GM13977 (cell line): ENCODE measurements around the gene SAC3D1.

Experiments used
- DNase-seq: peaks from one replicate; pipeline ENCODE4 v3.0.0; 2012; ENCODE audit warnings: low spot score
- in situ Hi-C: fragments of 300-500 bp; cut with MboI; formaldehyde crosslinking; loops from one replicate; pipeline ENCODE4 v1.12.0; 2022; ENCODE audit warnings: low sequenced_read_pairs, low pct_unique_long_range_greater_than_20kb, mixed read lengths, inconsistent platforms; ENCODE audit not compliant: unreplicated experiment
- TF ChIP-seq, protein P1 (sequence below): IDR thresholded peaks from 2 replicates; pipeline ENCODE4 v1.5.1; 2012; ENCODE audit warnings: mild to moderate bottlenecking, control low read depth; ENCODE audit not compliant: insufficient read depth; ENCODE audit errors: extremely low read depth, missing control alignments

Gene SAC3D1

DNA sequence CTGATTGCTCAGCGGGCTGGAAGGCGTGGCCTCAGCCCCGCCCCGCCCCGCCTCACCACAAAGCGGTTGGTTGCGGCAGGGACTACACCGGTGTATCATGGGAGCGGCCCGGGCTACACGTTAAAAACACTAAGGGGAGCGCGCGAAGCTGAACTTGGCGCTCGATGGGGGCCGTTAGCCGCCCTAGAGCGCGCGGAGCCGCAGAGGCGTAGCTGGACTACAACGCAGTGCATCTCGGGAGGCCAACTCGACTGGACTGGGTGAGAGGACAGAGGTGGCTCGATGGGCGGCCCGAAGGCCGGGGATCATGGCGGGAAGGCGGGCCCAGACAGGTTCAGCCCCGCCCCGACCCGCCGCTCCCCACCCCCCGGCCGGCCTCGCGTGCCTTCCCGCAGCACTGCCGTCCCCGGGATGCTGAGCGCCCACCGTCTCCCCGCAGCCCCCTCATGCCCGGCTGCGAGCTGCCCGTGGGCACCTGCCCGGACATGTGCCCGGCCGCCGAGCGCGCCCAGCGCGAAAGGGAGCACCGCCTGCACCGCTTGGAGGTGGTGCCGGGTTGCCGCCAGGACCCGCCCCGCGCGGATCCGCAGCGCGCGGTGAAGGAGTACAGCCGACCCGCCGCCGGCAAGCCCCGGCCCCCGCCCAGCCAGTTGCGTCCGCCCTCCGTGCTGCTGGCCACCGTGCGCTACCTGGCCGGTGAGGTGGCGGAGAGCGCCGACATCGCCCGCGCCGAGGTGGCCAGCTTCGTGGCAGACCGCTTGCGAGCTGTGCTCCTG lies at the start of gene SAC3D1:
Gene SAC3D1, plus strand, starts transcription at position 364 of the 776 bp plus-strand sequence. Its CDS starts 83 bp downstream, at position 447.
- peak; percentile 97 for DNase-seq
- TF ChIP-seq, protein P1, sequence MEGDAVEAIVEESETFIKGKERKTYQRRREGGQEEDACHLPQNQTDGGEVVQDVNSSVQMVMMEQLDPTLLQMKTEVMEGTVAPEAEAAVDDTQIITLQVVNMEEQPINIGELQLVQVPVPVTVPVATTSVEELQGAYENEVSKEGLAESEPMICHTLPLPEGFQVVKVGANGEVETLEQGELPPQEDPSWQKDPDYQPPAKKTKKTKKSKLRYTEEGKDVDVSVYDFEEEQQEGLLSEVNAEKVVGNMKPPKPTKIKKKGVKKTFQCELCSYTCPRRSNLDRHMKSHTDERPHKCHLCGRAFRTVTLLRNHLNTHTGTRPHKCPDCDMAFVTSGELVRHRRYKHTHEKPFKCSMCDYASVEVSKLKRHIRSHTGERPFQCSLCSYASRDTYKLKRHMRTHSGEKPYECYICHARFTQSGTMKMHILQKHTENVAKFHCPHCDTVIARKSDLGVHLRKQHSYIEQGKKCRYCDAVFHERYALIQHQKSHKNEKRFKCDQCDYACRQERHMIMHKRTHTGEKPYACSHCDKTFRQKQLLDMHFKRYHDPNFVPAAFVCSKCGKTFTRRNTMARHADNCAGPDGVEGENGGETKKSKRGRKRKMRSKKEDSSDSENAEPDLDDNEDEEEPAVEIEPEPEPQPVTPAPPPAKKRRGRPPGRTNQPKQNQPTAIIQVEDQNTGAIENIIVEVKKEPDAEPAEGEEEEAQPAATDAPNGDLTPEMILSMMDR: no peak
- in situ Hi-C loops: no loop called here

DNA sequence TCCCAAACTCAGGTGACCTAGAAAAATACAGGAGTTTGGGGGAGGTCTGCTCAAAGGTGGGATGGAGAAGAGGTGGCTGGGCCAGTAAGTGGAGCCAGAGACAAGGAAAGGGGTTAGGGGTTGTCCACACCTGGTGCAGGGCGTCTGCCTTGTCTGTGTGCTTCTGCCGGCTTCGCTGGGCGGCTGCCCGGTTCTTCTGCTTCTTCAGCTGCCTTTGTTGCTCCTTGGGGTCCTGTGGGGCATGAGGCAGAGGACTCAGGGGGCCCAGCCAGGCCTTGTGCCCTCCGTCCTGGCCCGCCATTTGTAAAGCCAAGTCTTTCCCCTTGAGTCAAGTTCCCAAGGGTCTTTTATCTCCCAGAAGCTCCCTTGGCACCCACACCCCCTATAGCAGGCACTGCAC lies 46.7 kb upstream of the SAC3D1 start:
- in situ Hi-C loops: no loop called here
- TF ChIP-seq, protein P1: no peak
- DNase-seq: no peak

DNA sequence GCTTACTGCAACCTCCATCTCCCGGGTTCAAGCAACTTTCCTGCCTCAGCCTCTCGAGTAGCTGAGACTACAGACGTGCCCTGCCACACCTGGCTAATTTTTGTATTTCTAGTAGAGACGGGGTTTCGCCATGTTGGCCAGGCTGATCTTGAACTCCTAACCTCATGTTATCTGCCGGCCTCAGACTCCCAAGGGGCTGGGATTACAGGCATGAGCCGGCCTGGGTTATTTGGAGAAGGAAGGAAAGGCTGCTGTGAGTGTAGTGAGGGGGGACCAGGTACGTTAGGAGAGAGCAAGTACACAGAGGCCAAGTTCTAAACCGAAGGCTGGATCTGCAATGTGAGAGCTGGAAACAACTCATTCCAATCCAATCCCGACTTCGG lies 44.7 kb upstream of the SAC3D1 start:
- TF ChIP-seq, protein P1: no peak
- in situ Hi-C loops: no loop called here

DNA sequence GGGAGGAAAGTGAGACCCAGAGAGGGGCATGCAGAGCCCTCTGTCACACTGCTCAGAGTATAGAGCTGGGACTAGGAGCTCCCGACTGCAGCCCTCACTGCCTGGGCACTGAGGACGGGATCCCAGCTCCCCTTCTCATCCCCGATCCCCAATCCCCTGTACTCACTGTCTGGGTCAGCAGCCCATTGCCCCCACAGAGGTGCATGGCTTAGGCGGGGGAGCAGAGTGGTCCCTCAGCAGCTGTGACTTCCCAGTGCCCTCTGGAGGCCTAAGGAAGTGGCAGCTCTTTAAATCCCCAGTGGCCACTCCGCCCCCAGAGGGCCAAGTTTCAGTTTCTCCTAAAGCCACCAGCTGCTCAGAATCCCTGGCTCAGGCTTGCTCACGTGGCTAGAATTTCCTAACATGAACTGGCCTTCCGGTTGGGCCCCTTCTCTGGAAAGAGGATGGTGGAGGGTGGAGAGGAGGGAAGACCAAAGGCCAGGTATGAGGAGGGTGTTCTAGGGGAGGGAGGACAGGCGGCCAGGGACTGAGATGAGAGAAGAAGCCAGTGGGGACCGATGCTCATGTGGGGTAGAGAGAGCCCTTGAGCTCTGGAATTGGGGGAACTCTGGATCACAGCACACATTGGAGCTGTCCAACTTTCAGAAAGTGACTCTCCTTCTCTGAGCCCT lies 44.2 kb upstream of the SAC3D1 start, which contains the start of gene BATF2:
Gene BATF2, minus strand, starts transcription at position 262 of the 671 bp plus-strand sequence. Its CDS starts 57 bp downstream, at position 205.
- TF ChIP-seq, protein P1: peak; percentile 48
- peak; percentile 61 for DNase-seq
- in situ Hi-C loops: no loop called here

More for the DNA sequence above, 44.7 kb upstream of the SAC3D1 start:
- DNase-seq: no peak

DNA sequence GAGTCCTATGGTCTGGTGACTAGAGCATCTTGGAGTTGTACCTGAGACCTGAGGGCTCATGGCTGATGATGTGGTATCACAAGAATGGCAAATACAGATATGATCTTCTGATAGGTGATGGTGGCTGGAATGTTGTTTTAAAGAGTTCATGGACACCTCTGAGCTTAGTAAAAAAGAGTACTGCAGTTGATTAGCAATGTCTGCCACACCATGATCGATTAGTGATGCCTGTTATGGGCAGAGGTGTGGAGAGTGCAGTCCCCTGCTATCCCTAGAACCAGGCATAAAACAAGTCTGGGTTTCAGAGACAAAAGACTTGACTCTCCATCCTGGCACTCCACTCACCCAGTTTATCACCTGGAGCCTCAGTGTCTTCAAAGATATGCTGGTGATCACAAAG lies 42.9 kb upstream of the SAC3D1 start:
- in situ Hi-C loops: no loop called here
- no peak for DNase-seq

DNA sequence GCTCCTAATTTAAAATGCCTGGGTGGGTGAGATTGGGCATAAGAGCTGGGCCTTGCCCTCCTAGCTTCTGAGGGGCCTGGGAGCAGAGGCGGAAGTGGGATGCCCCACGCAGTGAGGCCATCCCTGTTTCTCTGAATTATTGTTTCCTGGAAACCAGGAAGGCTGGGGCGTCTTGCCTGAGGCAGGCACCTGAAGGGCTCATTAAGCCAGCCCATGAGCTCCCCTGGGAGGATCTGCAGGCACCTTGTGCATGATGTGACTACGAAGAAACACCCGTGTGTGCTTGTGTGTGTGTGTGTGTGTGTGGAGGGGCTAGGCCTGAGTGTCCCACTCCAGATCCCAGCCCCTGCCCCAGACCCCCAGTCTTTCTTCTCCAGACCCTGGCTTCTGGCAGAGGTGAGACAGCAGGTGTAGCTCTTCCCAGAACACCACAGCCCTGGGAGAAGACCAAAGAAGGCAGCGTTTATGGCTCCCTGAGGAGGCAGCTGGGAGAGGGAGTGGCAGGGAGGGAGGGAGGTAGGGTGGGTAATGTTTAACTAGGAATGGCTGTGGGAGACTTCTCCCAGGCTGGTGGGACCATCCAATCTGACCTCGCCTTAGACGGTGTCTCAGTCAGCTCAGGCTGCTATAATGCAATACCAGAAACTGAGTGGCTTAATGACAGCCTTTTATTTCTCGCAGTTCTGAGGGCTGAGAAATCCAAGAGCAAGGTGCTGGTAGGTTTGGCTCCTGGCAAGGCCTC lies 42.1 kb upstream of the SAC3D1 start:
- DNase-seq: no peak
- in situ Hi-C loops: no loop called here
- TF ChIP-seq, protein P1: no peak

More for the DNA sequence above, 42.9 kb upstream of the SAC3D1 start:
- TF ChIP-seq, protein P1: no peak
